Skeletal muscle tissue (tissue), 4 donors: ENCODE data around the gene SETDB2. TPM values are rescaled to one million over a fixed set of nuclear protein-coding genes. Genes with fewer than 3 reads are reported as not detected.
"Not testable (repeated sequence)": the region's sequence is repeated elsewhere in the genome, so short reads cannot be mapped to it uniquely, and the experiment has no call there.

Experiments
- H3K27ac ChIP-seq: one replicate; pipeline ENCODE4 v1.7.0; 2013; ENCODE audit warnings: mild to moderate bottlenecking, low read depth, low read length, inconsistent platforms
- H3K27me3 ChIP-seq, 3 donors: one replicate each; pipeline ENCODE4 v1.7.0; 2013; ENCODE audit warnings: low read length in 3 of 3; ENCODE audit not compliant: control insufficient read depth in 3 of 3, insufficient read depth in 3 of 3
- H3K36me3 ChIP-seq, 3 donors: one replicate each; pipeline ENCODE4 v1.7.0; 2013; ENCODE audit warnings: low read length in 3 of 3; ENCODE audit not compliant: control insufficient read depth in 3 of 3, insufficient read depth in 3 of 3
- H3K4me1 ChIP-seq, 3 donors: one replicate each; pipeline ENCODE4 v1.7.0; 2013; ENCODE audit warnings: low read length in 3 of 3, mild to moderate bottlenecking in 3 of 3; ENCODE audit not compliant: control insufficient read depth in 3 of 3, insufficient read depth in 3 of 3
- H3K4me3 ChIP-seq, 3 donors: one replicate each; pipeline ENCODE4 v1.7.0; 2013; ENCODE audit warnings: low read length in 3 of 3
- H3K9ac ChIP-seq, 3 donors: one replicate each; pipeline ENCODE4 v1.7.0; 2013; ENCODE audit warnings: low read length in 3 of 3, mild to moderate bottlenecking in 3 of 3, moderate library complexity in 2 of 3, low read depth in 1 of 3
- H3K9me3 ChIP-seq, 3 donors: one replicate each; pipeline ENCODE4 v1.7.0; 2013; ENCODE audit warnings: low read length in 3 of 3; ENCODE audit not compliant: control insufficient read depth in 3 of 3
- total RNA-seq: library from RNA; depleted of rRNA; stranded (reverse); fragments of >200 nt; gene quantifications from one replicate; pipeline ENCODE4 v1.2.3, GENCODE V29; 2014
- donor health status: Osteomylitis.

The SETDB2 gene
- total RNA-seq, 1 donor from 2014 or later, result 6.8 TPM

GRCh38 chr13:49496837-49497236 lies 52.8 kb downstream of the SETDB2 start:
- not testable (repeated sequence) for H3K27me3 ChIP-seq, H3K4me1 ChIP-seq, H3K36me3 ChIP-seq, H3K9ac ChIP-seq, H3K9me3 ChIP-seq
- Histone ChIP-seq H3K4me3 (peak overlapping the region in 1 of 3 donors; percentile 63), H3K27ac (peak overlapping the region; percentile 83)

GRCh38 chr13:49497272-49497671 lies 53.2 kb downstream of the SETDB2 start:
- H3K4me3 ChIP-seq, result no peak overlapping the region
- H3K36me3 ChIP-seq, result no peaks in the 10 kb centered on the region
- H3K4me1 ChIP-seq, result peaks cover 5 to 8% (median 7%) of the 10 kb centered on the region in 3 donors
- H3K27ac ChIP-seq, result no peak overlapping the region
- no peaks in the 10 kb centered on the region for H3K27me3 ChIP-seq
- no peak overlapping the region for H3K9ac ChIP-seq
- no peaks in the 10 kb centered on the region for H3K9me3 ChIP-seq

GRCh38 chr13:49498206-49498605 lies 54.1 kb downstream of the SETDB2 start:
- Histone ChIP-seq H3K9me3 (no peaks in the 10 kb centered on the region), H3K9ac (no peak overlapping the region), H3K36me3 (no peaks in the 10 kb centered on the region), H3K27me3 (no peaks in the 10 kb centered on the region), H3K27ac (no peak overlapping the region), H3K4me1 (peaks cover 5 to 9% (median 8%) of the 10 kb centered on the region in 3 donors), H3K4me3 (no peak overlapping the region)

GRCh38 chr13:49499889-49500660 lies 56.0 kb downstream of the SETDB2 start:
- no peak overlapping the region for H3K9ac ChIP-seq
- no peaks in the 10 kb centered on the region for H3K27me3 ChIP-seq
- H3K27ac ChIP-seq, result no peak overlapping the region
- H3K9me3 ChIP-seq, result no peaks in the 10 kb centered on the region
- no peak overlapping the region for H3K4me3 ChIP-seq
- peaks cover 3 to 6% (median 5%) of the 10 kb centered on the region in 3 donors for H3K4me1 ChIP-seq
- H3K36me3 ChIP-seq, result no peaks in the 10 kb centered on the region

GRCh38 chr13:49502954-49503353 lies 58.9 kb downstream of the SETDB2 start:
- Histone ChIP-seq H3K9me3 (no peaks in the 10 kb centered on the region), H3K27me3 (no peaks in the 10 kb centered on the region), H3K27ac (no peak overlapping the region), H3K4me3 (no peak overlapping the region), H3K36me3 (no peaks in the 10 kb centered on the region), H3K4me1 (peaks cover 0 to 3% (median 2%) of the 10 kb centered on the region in 3 donors), H3K9ac (no peak overlapping the region)

- Histone ChIP-seq H3K4me1 (peaks cover 0 to 3% (median 2%) of the 10 kb centered on the region in 3 donors), H3K36me3 (no peaks in the 10 kb centered on the region), H3K27ac (no peak overlapping the region), H3K9me3 (no peaks in the 10 kb centered on the region), H3K27me3 (no peaks in the 10 kb centered on the region), H3K4me3 (no peak overlapping the region), H3K9ac (no peak overlapping the region)
Measured at GRCh38 chr13:49503951-49504350, 59.9 kb downstream of the SETDB2 start.

- no peak overlapping the region for H3K9ac ChIP-seq
- peaks cover 12 to 27% (median 23%) of the 10 kb centered on the region in 3 donors for H3K36me3 ChIP-seq
- H3K4me3 ChIP-seq, result no peak overlapping the region
Measured at GRCh38 chr13:49512578-49512977, 68.5 kb downstream of the SETDB2 start.

GRCh38 chr13:49516467-49516866 lies 72.4 kb downstream of the SETDB2 start:
- Histone ChIP-seq H3K4me1 (no peaks in the 10 kb centered on the region), H3K4me3 (no peak overlapping the region), H3K9ac (no peak overlapping the region), H3K27me3 (no peaks in the 10 kb centered on the region), H3K27ac (no peak overlapping the region), H3K36me3 (peaks cover 12 to 31% (median 23%) of the 10 kb centered on the region in 3 donors), H3K9me3 (no peaks in the 10 kb centered on the region)

More at GRCh38 chr13:49512578-49512977, 68.5 kb downstream of the SETDB2 start:
- H3K4me1 ChIP-seq, result no peaks in the 10 kb centered on the region
- no peaks in the 10 kb centered on the region for H3K9me3 ChIP-seq
- no peak overlapping the region for H3K27ac ChIP-seq
- no peaks in the 10 kb centered on the region for H3K27me3 ChIP-seq

GRCh38 chr13:49517461-49517860 lies 73.4 kb downstream of the SETDB2 start:
- Histone ChIP-seq H3K27ac (no peak overlapping the region), H3K9me3 (no peaks in the 10 kb centered on the region), H3K36me3 (peaks cover 12 to 31% (median 30%) of the 10 kb centered on the region in 3 donors), H3K4me1 (no peaks in the 10 kb centered on the region), H3K4me3 (no peak overlapping the region), H3K9ac (no peak overlapping the region), H3K27me3 (no peaks in the 10 kb centered on the region)

- Histone ChIP-seq H3K27ac (no peak overlapping the region), H3K36me3 (peaks cover 0 to 14% (median 7%) of the 10 kb centered on the region in 3 donors), H3K27me3 (no peaks in the 10 kb centered on the region), H3K9ac (no peak overlapping the region), H3K4me1 (no peaks in the 10 kb centered on the region), H3K9me3 (no peaks in the 10 kb centered on the region), H3K4me3 (no peak overlapping the region)
Measured at GRCh38 chr13:49521224-49521623, 77.2 kb downstream of the SETDB2 start.
